ENCODE data around the gene SHC2.

SHC2 gene

DNA sequence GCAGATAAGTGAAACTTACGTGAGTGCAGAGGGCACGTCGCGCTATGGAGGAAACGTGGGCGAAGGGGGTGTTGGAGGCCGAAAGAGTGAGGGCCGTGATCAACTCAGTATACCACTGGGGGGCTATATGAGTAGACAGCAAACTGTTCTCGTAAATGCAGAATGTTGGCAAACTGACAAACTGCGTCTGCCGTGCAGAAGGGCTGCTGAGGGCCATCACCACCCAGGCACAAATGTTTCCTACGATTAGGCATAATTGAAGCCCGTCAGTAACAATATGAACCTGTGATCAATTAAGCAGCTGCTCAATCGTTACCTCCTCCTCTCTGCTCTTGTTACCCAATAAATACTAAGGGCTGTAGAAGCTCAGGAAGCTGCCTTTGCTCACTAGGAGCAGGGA, 18.1 kb upstream of the SHC2 start:
- no peak for ATAC-seq
- TF ChIP-seq TSHZ2 (CRISPR knock-in tag; IDR thresholded peaks at IDR 0.05), result no peak
- TF ChIP-seq BACH2 (CRISPR knock-in tag; IDR thresholded peaks at IDR 0.05; ENCODE audit: borderline replicate concordance), result no peak
- TF ChIP-seq OSR1 (CRISPR knock-in tag; IDR thresholded peaks at IDR 0.05), result no peak
- no peak for TF ChIP-seq ESRRG (CRISPR knock-in tag; IDR thresholded peaks at IDR 0.05)
- no peak for TF ChIP-seq TCF4 (CRISPR knock-in tag; IDR thresholded peaks at IDR 0.05; ENCODE audit: borderline replicate concordance)
- no peak for TF ChIP-seq RARB (CRISPR knock-in tag; IDR thresholded peaks at IDR 0.05)
- TF ChIP-seq PPARA (CRISPR knock-in tag; IDR thresholded peaks at IDR 0.05; ENCODE audit: borderline replicate concordance), result no peak
- no peak for TF ChIP-seq ZNF70 (CRISPR knock-in tag; IDR thresholded peaks at IDR 0.05)
- TF ChIP-seq, protein P1, sequence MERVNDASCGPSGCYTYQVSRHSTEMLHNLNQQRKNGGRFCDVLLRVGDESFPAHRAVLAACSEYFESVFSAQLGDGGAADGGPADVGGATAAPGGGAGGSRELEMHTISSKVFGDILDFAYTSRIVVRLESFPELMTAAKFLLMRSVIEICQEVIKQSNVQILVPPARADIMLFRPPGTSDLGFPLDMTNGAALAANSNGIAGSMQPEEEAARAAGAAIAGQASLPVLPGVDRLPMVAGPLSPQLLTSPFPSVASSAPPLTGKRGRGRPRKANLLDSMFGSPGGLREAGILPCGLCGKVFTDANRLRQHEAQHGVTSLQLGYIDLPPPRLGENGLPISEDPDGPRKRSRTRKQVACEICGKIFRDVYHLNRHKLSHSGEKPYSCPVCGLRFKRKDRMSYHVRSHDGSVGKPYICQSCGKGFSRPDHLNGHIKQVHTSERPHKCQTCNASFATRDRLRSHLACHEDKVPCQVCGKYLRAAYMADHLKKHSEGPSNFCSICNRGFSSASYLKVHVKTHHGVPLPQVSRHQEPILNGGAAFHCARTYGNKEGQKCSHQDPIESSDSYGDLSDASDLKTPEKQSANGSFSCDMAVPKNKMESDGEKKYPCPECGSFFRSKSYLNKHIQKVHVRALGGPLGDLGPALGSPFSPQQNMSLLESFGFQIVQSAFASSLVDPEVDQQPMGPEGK (CRISPR knock-in tag; IDR thresholded peaks at IDR 0.05; ENCODE audit: borderline replicate concordance), result no peak
- no peak for TF ChIP-seq ISL1 (CRISPR knock-in tag; IDR thresholded peaks at IDR 0.05)
- no peak for TF ChIP-seq GLIS3 (CRISPR knock-in tag; IDR thresholded peaks at IDR 0.05)
- TF ChIP-seq CSRNP3 (CRISPR knock-in tag; IDR thresholded peaks at IDR 0.05), result no peak
- TF ChIP-seq SNAI2 (CRISPR knock-in tag; IDR thresholded peaks at IDR 0.05), result no peak
- TF ChIP-seq ARNTL (CRISPR knock-in tag; IDR thresholded peaks at IDR 0.05; ENCODE audit: borderline replicate concordance, low read depth), result no peak
- no peak for TF ChIP-seq CSDC2 (CRISPR knock-in tag; IDR thresholded peaks at IDR 0.05)
- no peak for TF ChIP-seq ZC3H10 (CRISPR knock-in tag; IDR thresholded peaks at IDR 0.05)
- no peak for TF ChIP-seq ZFP30 (CRISPR knock-in tag; IDR thresholded peaks at IDR 0.05)
- no peak for TF ChIP-seq ZFP3 (CRISPR knock-in tag; IDR thresholded peaks at IDR 0.05)
- no peak for TF ChIP-seq TOX (CRISPR knock-in tag; IDR thresholded peaks at IDR 0.05; ENCODE audit: borderline replicate concordance)

- no peak for TF ChIP-seq CSRNP3 (CRISPR knock-in tag; IDR thresholded peaks at IDR 0.05)
- TF ChIP-seq ZFP30 (CRISPR knock-in tag; IDR thresholded peaks at IDR 0.05), result no peak
- TF ChIP-seq POU6F1 (CRISPR knock-in tag; IDR thresholded peaks at IDR 0.05; ENCODE audit: borderline replicate concordance, low read depth), result no peak
- TF ChIP-seq BACH2 (CRISPR knock-in tag; IDR thresholded peaks at IDR 0.05; ENCODE audit: borderline replicate concordance), result no peak
- no peak for TF ChIP-seq ESRRG (CRISPR knock-in tag; IDR thresholded peaks at IDR 0.05)
- no peak for TF ChIP-seq OSR1 (CRISPR knock-in tag; IDR thresholded peaks at IDR 0.05)
- no peak for TF ChIP-seq ZFP3 (CRISPR knock-in tag; IDR thresholded peaks at IDR 0.05)
- no peak for TF ChIP-seq TCF4 (CRISPR knock-in tag; IDR thresholded peaks at IDR 0.05; ENCODE audit: borderline replicate concordance)
- TF ChIP-seq, protein P2, sequence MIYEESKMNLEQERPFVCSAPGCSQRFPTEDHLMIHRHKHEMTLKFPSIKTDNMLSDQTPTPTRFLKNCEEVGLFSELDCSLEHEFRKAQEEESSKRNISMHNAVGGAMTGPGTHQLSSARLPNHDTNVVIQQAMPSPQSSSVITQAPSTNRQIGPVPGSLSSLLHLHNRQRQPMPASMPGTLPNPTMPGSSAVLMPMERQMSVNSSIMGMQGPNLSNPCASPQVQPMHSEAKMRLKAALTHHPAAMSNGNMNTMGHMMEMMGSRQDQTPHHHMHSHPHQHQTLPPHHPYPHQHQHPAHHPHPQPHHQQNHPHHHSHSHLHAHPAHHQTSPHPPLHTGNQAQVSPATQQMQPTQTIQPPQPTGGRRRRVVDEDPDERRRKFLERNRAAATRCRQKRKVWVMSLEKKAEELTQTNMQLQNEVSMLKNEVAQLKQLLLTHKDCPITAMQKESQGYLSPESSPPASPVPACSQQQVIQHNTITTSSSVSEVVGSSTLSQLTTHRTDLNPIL (CRISPR knock-in tag; IDR thresholded peaks at IDR 0.05; ENCODE audit: low read depth), result no peak
- TF ChIP-seq CSDC2 (CRISPR knock-in tag; IDR thresholded peaks at IDR 0.05), result no peak
- TF ChIP-seq ZNF8 (CRISPR knock-in tag; IDR thresholded peaks at IDR 0.05), result no peak
- TF ChIP-seq TOX (CRISPR knock-in tag; IDR thresholded peaks at IDR 0.05; ENCODE audit: borderline replicate concordance), result no peak
- TF ChIP-seq, protein P1 (CRISPR knock-in tag; IDR thresholded peaks at IDR 0.05; ENCODE audit: borderline replicate concordance), result no peak
- no peak for TF ChIP-seq ISL1 (CRISPR knock-in tag; IDR thresholded peaks at IDR 0.05)
- TF ChIP-seq SNAI2 (CRISPR knock-in tag; IDR thresholded peaks at IDR 0.05), result no peak
- TF ChIP-seq ARNTL (CRISPR knock-in tag; IDR thresholded peaks at IDR 0.05; ENCODE audit: borderline replicate concordance, low read depth), result no peak
- no peak for TF ChIP-seq ZNF70 (CRISPR knock-in tag; IDR thresholded peaks at IDR 0.05)
- no peak for TF ChIP-seq ZNF565 (CRISPR knock-in tag; conservative IDR thresholded peaks at IDR 0.05; ENCODE audit: low read depth)
- TF ChIP-seq PPARA (CRISPR knock-in tag; IDR thresholded peaks at IDR 0.05; ENCODE audit: borderline replicate concordance), result no peak
- no peak for TF ChIP-seq RARB (CRISPR knock-in tag; IDR thresholded peaks at IDR 0.05)
- ATAC-seq, result no peak
Measured at GRCh38 chr19:478236-478903, 17.5 kb upstream of the SHC2 start.

Data from SK-N-SH treated with all-trans-retinoic acid at 6 μM for 48 hours (cell line).